SK-N-MC (cell line): ENCODE data around the gene TMEM44.

ENCODE experiments used
- DNase-seq: peaks from one replicate; pipeline ENCODE4 v3.0.0-alpha.2; 2011; ENCODE audit warnings: low read depth, low spot score
- H3K27ac ChIP-seq: fragments of 200-600 bp; sonication (generic); 2 replicates; pipeline ENCODE4 v1.5.1; 2016; ENCODE audit warnings: mixed run types
- H3K36me3 ChIP-seq: fragments of 200-600 bp; sonication (generic); 2 replicates; pipeline ENCODE4 v1.6.1; 2017; ENCODE audit warnings: antibody characterized with exemption, low read length, mixed read lengths; ENCODE audit not compliant: insufficient read depth
- H3K4me3 ChIP-seq: fragments of 200-600 bp; sonication (generic); 2 replicates; pipeline ENCODE4 v1.5.1; 2016
- H3K9ac ChIP-seq: fragments of 200-600 bp; sonication (generic); 2 replicates; pipeline ENCODE4 v1.8.0; 2017; ENCODE audit warnings: mixed run types, mixed read lengths; ENCODE audit not compliant: insufficient read length
- H3K9me3 ChIP-seq: fragments of 200-600 bp; sonication (generic); 2 replicates; pipeline ENCODE4 v1.6.1; 2017; ENCODE audit warnings: low read depth, mild to moderate bottlenecking, antibody characterized with exemption, low read length, moderate library complexity, mixed read lengths
- EZH2 ChIP-seq: fragments of 200-600 bp; sonication (generic); IDR thresholded peaks from one replicate; pipeline ENCODE4 v1.6.1; 2017; ENCODE audit warnings: antibody characterized with exemption
- FOXP2 ChIP-seq: optimal IDR thresholded peaks from 2 replicates; pipeline ENCODE3; 2011; ENCODE audit warnings: mild to moderate bottlenecking, moderate library complexity; ENCODE audit not compliant: insufficient read depth; ENCODE audit errors: extremely low read length, control extremely low read depth
- POLR2AphosphoS5 ChIP-seq: IDR thresholded peaks from 2 replicates; pipeline ENCODE4 v1.6.1; 2012; ENCODE audit warnings: mild to moderate bottlenecking, low read depth, low read length, borderline replicate concordance

Gene TMEM44

GRCh38 chr3:194573680-194574437 is 59.4 kb downstream of the TMEM44 start:
- H3K27ac ChIP-seq: no peak overlapping the region
- TF ChIP-seq POLR2AphosphoS5 (no peak), FOXP2 (no peak), EZH2 (no peak)
- no peaks in the 10 kb centered on the region for H3K9me3 ChIP-seq
- H3K36me3 ChIP-seq: no peaks in the 10 kb centered on the region
- H3K9ac ChIP-seq: no peak overlapping the region
- DNase-seq: no peak
- H3K4me3 ChIP-seq: no peak overlapping the region

- no peak overlapping the region for H3K9ac ChIP-seq
Observed at GRCh38 chr3:194572944-194573491, 60.2 kb downstream of the TMEM44 start.

GRCh38 chr3:194572143-194572789 is 61.0 kb downstream of the TMEM44 start:
- H3K9ac ChIP-seq: no peak overlapping the region
- no peaks in the 10 kb centered on the region for H3K36me3 ChIP-seq
- H3K27ac ChIP-seq: no peak overlapping the region
- TF ChIP-seq FOXP2 (no peak), POLR2AphosphoS5 (no peak), EZH2 (no peak)
- DNase-seq: no peak
- H3K4me3 ChIP-seq: no peak overlapping the region
- no peaks in the 10 kb centered on the region for H3K9me3 ChIP-seq

More at GRCh38 chr3:194572944-194573491, 60.2 kb downstream of the TMEM44 start:
- no peak overlapping the region for H3K4me3 ChIP-seq
- DNase-seq: no peak
- no peaks in the 10 kb centered on the region for H3K36me3 ChIP-seq
- H3K27ac ChIP-seq: no peak overlapping the region
- TF ChIP-seq EZH2: no peak
- TF ChIP-seq POLR2AphosphoS5: no peak
- TF ChIP-seq FOXP2: no peak
- H3K9me3 ChIP-seq: no peaks in the 10 kb centered on the region

GRCh38 chr3:194571491-194572142 is 61.6 kb downstream of the TMEM44 start:
- no peak overlapping the region for H3K27ac ChIP-seq
- TF ChIP-seq EZH2: no peak
- no peak for TF ChIP-seq FOXP2
- TF ChIP-seq POLR2AphosphoS5: no peak
- DNase-seq: no peak
- no peaks in the 10 kb centered on the region for H3K9me3 ChIP-seq
- H3K9ac ChIP-seq: peak overlapping the region; percentile 34
- no peaks in the 10 kb centered on the region for H3K36me3 ChIP-seq
- H3K4me3 ChIP-seq: no peak overlapping the region

GRCh38 chr3:194570898-194571297 is 62.3 kb downstream of the TMEM44 start:
- TF ChIP-seq EZH2 (no peak), POLR2AphosphoS5 (no peak), FOXP2 (no peak)
- no peak for DNase-seq
- Histone ChIP-seq H3K9ac (no peak overlapping the region), H3K27ac (no peak overlapping the region), H3K9me3 (no peaks in the 10 kb centered on the region), H3K4me3 (no peak overlapping the region), H3K36me3 (no peaks in the 10 kb centered on the region)

GRCh38 chr3:194570235-194570634 is 63.0 kb downstream of the TMEM44 start:
- Histone ChIP-seq H3K9ac (no peak overlapping the region), H3K36me3 (no peaks in the 10 kb centered on the region), H3K4me3 (no peak overlapping the region), H3K27ac (no peak overlapping the region), H3K9me3 (no peaks in the 10 kb centered on the region)
- DNase-seq: no peak
- no peak for TF ChIP-seq EZH2
- TF ChIP-seq FOXP2: no peak
- no peak for TF ChIP-seq POLR2AphosphoS5

GRCh38 chr3:194569252-194569651 is 64.0 kb downstream of the TMEM44 start:
- DNase-seq: no peak
- Histone ChIP-seq H3K36me3 (no peaks in the 10 kb centered on the region), H3K27ac (no peak overlapping the region), H3K4me3 (no peak overlapping the region), H3K9ac (no peak overlapping the region), H3K9me3 (no peaks in the 10 kb centered on the region)
- TF ChIP-seq EZH2 (no peak), FOXP2 (no peak), POLR2AphosphoS5 (no peak)
